ENCODE data around the gene TPST2.
"Not testable (repeated sequence)": the region's sequence is repeated elsewhere in the genome, so short reads cannot be mapped to it uniquely, and the experiment has no call there.

The TPST2 gene

GRCh38 chr22:26553056-26553752 is 36.7 kb downstream of the TPST2 start:
- DNase-seq: no peak

DNA sequence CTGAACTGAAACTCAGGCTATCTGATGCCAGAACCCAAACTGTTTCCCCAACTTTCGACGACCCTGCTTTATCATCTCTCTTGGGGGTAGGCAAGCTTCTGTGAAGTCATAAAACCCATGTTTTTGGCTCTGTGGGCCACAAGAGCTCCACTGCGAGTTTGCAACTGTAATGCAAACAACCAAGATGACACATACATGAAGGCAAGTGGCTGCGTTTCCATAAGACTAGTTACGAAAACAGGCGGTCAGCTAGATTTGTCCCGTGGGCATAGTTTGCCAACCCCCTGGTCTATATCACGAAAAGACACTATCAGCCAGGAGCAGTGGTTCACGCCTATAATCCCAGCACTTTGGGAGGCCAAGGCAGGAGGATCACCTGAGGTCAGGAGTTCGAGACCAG is 37.5 kb downstream of the TPST2 start:
- DNase-seq: no peak

GRCh38 chr22:26551568-26551967 is 38.4 kb downstream of the TPST2 start:
- no peak for DNase-seq

DNA sequence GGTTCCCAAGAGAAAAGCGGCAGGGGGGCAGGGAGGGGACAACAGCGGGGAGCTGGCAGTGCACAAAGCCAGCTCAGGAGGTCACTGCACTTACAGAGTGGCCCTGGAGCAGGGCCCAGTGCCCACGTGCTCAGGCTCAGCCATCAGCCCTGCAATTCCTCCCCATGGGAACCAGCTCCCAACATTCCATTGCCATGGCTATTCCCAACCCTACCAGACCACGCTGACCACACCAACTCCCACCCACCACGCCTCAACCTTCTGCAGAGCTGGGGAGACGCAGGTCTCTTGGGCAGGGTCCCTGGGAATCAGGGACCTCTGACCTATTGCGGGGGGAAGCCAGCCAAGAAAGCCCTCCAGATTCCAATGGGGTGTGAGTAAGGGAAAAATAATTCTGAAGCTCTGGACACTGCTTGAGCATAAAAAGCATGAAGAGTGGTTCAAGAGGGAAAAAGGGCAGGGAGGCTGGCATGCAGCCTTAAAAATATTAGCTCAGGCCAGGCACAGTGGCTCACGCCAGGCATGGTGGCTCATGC is 39.4 kb downstream of the TPST2 start:
- no peak for DNase-seq

DNA sequence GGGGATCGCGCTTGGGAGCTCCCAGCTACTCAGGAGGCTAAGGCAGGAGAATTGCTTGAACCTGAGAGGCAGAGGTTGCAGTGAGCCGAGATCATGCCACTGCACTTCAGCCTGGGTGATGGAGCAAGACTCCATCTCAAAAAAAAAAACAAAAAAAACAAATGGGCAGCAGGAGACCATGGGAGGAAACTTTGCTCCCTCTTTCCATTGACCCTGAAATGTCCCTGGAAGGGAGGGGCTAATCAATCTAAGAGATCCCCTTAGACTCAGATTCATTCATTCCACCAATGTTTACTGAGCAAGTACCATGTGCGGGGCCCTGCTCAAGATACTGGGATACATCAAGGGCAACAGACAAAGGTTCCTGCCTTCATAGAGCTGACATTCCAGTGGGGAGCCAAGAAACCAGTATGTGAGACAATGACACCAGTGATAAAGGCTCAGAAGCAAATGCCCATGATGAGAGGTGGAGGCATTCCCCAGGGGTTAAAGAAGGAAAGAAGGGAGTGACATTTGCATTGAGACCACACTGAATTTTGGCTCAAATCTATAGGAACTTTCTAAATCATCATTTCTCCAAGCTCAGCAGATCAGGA is 39.9 kb downstream of the TPST2 start:
- DNase-seq: no peak

DNA sequence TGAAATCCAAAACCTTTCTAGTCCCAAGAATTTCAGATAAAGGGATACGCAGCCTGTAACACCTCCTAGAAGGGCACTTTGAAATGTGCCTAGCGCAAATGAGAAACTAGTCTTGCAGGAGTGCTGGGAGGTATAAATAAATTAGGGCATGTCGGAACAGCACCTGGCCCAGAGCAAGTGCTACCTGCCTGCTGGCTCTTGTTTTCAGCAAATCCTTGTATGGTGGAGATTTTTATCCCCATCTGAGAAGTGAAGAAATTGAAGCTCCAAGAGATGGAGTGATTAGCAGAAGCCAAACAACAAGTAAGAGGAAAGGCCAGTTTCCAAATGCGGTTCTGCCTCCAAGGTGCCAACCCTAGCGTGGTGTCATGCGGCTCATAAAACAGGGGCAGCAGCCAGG is 40.9 kb downstream of the TPST2 start:
- DNase-seq: no peak

DNA sequence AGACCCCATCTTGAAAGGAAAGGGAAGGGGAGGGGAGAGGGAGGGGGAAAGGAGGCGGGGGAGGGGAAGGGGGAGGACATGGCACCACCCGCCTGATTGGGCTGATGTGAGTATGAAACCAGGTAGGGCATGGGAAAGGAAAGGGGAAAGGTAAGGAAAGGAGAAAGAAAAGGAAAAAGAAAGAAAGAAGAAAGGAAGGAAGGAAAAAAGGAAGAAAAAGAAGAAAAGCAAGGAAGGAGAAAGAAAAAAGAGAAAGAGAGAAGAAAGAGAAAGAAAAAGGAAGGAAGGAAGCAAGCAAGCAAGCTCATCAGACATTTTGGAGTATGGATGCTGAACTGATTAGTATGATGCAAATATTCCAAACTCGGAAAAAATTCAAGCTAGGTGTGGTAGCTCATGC is 41.6 kb downstream of the TPST2 start:
- DNase-seq: no peak

- no peak for DNase-seq
Observed at GRCh38 chr22:26547837-26548236, 42.1 kb downstream of the TPST2 start.

DNA sequence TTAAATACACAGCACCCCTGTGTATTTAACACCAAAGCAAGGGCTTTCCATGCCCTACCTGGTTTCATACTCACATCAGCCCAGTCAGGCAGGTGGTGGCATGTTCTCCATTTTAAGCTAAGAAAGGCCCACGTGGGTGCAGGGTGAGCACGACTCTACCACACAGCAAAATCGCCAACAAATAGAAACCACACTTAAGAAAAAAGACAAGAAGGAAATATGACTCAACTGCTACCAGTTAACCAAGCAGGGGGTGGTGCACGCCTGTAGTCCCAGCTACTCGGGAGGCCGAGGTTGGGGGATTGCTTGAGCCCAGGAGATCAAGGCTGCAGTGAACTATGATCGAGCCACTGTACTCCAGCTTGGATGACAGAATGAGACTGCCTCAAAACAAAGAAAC is 42.5 kb downstream of the TPST2 start:
- no peak for DNase-seq

DNA sequence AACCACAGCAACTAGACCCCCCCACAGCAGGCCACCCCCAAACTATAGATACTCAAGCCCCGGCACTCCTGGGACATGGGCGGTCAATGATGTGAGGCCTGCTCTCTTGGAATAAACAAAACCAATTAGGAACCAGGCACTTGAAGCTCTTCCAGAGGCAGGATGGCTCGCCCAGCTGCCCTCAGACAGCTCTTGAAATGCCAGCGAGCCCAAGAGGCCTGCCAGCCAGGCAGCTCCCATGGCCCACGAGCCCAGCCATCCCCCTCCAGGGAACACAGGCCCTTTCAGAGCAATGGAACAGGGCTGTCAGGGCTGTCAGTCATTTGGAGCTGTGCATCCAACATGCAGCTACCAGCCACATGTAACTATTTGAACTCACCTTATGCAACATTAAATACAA is 43.6 kb downstream of the TPST2 start:
- no peak for DNase-seq

DNA sequence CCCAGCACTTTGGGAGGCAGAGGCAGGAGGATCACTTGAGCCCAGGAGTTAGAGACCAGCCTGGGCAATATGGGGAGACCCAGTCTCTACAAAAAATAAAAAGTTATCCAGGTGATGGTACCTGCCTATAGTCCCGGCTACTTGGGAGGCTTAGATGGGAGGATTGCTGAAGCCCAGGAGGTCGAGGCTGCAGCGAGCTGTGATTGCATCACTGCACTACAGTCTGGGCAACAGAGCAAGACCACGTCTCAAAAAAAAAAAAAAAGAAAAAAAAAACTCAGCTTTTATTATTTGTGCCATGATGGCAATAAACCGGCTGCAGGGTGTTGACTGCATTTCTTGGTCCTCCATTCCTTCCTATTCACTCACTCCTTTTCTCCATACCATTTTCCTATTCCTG is 44.1 kb downstream of the TPST2 start:
- DNase-seq: no peak

DNA sequence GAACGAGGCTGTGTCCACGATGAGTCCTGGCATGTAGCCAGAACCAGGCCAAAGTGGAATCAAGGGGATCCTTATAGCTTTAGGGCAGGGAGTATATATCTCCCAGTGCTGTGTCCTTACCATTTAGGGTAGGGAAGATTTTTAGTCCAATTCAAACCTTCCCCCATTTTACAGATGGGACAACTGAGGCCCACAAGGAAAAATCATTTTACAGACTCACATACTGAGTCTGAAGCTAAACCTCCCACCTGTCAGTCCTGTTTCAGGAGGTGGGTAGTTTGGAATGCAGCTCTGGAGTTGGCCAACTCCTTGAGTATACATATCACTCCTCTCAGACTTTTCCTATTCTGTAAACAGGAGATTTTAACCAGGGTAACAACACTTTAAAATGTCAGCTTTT is 44.5 kb downstream of the TPST2 start:
- no peak for DNase-seq

DNA sequence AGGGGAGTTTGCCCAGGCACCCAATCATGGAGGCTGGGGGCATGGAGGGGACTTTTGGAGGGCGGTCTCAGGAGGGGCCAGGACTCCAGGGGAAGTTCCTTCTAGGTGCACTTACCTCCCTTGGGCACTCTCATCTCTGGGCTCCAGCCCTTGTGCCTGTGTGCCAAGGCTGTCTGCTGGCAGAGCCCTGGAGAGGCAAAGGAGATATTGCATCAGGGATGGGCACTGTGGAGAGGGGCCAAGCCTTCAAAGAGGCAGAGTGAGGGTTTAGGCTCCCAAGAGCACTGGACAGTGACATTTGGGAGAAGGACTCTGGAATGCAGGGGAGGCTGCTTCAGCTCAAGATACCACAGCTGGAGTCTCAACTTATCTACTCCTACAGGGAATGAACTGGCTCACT is 45.4 kb downstream of the TPST2 start:
- no peak for DNase-seq

DNA sequence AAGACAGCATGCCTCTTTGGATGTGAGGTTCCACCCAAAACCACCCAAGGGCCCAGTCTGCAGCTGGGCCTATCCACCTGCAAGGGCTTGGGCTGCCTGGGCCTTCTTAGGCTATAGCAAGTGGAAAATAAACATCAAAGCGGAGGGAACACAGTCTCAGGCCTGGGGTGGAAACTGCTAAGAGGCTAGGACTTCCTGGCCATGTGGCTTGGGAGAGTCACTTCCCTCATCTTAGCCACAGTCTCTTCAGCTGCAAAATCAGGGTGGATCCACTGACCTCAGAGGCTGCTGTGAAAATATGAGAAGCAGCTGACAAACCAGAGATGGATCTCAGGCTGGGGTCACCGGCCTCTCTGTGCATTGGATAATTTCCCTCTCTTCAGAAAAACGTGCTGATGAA is 47.1 kb downstream of the TPST2 start:
- DNase-seq: no peak

DNA sequence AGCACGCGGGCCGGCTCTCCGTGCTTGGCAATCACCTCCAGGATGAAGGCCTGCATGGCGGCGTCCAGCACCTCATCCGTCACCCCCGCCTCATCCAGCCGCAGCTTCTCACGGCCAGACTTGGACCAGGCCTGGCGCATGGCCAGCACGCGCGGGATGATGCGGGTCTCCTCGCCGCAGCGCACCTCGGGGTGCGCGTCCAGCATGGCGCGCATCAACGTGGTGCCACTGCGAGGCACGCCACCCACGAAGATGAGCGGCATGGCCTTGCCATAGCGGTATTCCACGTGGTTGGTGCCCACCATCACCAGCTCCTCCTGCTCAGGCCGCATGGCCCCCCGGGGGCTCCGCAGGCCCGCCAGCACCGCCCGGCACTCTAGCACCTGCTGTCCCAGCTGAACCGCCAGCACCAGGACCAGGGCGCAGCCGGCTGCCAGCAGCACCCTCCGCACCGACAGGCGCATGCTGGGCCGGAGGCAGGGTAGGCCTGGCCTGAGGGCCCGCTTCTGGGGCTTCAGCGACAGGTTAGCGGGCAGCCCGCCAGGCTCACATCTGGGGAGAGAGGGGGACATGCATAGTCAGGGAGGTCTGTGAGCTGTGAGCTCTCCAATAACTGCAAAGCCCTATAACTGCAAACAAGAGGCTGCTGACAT is 48.6 kb downstream of the TPST2 start:
- DNase-seq: no peak

DNA sequence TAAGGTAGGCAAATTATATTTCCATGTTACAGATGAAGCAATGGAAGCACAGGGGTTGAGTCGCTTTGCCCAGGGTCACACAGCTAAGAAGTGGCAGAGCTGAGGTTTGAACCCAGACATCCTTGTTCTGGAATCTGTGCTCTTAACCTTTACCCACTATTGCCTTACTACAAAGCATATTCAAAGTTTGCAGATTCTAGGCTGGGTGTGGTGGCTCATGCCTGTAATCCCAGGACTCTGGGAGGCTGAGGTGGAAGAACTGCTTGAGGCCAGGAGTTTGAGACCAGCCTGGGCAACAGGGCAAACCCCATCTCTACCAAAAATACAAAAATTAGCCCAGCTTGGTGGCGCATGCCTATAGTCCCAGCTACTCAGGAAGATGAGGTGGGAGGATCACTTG is 49.8 kb downstream of the TPST2 start:
- DNase-seq: no peak

DNA sequence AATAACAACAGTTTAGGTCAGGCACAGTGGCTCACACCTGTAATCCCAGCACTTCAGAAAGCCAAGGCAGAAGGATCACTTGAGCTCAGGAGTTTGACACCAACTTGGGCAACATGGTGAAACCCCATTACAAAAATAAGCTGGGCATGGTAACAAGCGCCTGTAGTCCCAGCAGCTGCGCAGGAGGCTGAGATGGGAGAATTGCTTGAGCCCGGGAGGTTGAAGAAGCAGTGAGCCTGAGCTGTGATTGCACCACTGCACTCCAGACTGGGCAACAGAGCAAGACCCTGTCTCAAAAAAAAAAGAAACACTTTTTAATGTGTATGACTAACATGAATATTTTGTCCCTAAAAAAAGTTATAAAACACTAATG is 53.2 kb downstream of the TPST2 start:
- no peak for DNase-seq

DNA sequence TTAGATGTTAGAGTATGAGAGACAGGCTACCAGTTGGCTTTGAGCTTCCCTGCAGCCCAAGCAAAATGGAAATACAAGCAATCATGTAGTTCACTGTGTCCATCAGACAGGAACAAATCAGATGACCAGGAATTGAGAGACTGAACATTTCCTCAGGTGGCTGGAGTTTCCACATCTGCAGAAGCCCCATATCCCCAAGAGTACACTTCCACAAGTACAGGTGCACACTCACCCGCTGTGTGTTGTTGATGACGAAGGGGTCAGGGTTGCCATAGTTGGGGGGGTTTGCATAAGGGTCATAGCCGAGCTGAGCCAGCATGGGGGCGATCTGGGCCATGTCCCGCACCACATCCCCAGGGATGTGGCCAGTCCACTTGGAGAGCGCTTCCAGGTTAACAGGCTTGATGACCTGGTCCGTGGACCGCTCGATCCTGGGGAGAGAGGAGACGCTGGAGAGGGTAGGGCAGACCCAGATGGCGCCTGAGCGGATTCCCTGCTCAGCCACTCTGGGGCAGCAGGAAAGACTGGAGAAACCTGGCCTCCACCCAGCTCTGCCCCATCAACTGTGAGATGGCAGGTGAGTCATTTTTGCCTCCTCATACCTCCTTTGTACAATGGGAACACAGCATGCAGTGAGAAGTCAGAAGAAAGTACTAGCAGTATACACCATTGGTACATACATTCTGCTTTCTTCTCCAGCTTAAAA is 53.7 kb downstream of the TPST2 start:
- DNase-seq: no peak

GRCh38 chr22:26535603-26535908 is 54.4 kb downstream of the TPST2 start:
- DNase-seq: no peak

GRCh38 chr22:26534874-26535602 is 54.9 kb downstream of the TPST2 start:
- no peak for DNase-seq

- no peak for DNase-seq
Observed at GRCh38 chr22:26534171-26534855, 55.6 kb downstream of the TPST2 start.

DNA sequence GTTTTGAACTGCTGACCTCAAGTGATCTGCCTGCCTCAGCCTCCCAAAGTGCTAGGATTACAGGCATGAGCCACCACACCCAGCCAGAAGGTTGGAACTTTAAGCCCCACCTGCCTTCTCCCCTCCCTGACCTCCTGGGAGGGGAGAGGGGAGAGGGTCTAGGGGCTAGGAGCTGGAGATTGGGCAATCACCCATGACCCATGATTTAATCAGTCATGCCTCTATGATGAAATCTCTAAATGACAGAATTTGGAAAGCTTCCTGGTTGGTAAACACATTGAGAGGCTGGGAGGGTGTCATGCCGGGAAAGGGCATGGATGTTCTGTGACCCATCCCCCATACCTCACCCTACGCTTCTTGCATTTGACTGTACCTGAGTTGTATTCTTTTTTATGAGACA is 60.6 kb downstream of the TPST2 start:
- no peak for DNase-seq

DNA sequence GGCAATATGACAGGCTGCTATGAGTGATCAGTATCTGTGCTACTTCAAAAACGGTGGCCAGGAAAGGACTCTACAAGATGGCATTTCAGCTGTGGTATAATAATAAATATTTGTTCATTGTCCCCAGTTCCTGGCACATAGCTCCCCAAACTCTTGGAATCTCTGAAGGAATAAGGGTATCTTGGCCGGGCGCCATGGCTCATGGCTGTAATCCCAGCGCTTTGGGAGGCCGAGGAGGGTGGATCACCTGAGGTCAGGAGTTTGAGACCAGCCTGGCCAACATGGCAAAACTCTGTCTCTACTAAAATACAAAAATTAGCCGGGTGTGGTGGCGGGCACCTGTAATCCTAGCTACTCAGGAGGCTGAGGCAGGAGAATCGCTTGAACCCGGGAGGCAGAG is 61.4 kb downstream of the TPST2 start:
- DNase-seq: not testable (repeated sequence)

All from NCI-H1105 (cell line).